ENCODE measurements around the gene HIVEP3. TPM values are rescaled to one million over a fixed set of nuclear protein-coding genes. Genes with fewer than 3 reads are reported as not detected.

The HIVEP3 gene
- total RNA-seq, 1 experiment from 2014 or later = 1.2 TPM

DNA sequence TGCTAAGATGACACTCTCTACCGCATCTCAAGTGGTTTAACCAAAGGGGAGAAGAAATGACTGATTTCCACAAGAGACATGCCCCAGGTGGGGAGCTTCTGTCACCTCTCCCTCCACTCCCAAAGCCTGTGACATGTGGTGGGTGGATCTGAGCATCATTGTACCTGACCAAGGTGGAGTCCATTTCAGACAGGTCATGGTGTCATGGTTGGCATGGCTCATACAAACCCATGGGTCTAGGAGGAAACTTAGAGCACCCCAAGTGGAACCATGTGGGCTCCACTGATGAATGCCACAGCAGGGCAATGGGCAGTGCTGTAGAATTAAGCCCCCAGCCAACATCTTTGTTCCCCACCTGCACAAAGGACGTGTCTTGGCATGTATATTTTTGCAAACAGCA, 302.7 kb downstream of the HIVEP3 start:
- DNase-seq (ENCODE audit: unreplicated experiment) = no peak
- Mint-ChIP-seq H3K4me3 (ENCODE audit: unreplicated experiment) (no peak overlapping the region), H3K9me3 (ENCODE audit: unreplicated experiment) (no peaks in the 10 kb centered on the region), H3K4me1 (ENCODE audit: insufficient read depth, unreplicated experiment) (peaks cover 46% of the 10 kb centered on the region), H3K27me3 (ENCODE audit: insufficient read depth, unreplicated experiment) (no peaks in the 10 kb centered on the region), H3K27ac (ENCODE audit: low read depth, unreplicated experiment) (no peak overlapping the region), H3K36me3 (ENCODE audit: insufficient read depth, unreplicated experiment) (no peaks in the 10 kb centered on the region)
- POLR2A ChIA-PET = no interaction called here
- BruUV-seq (replicated peaks) = no TSS peak
- TF ChIP-seq, protein P1, sequence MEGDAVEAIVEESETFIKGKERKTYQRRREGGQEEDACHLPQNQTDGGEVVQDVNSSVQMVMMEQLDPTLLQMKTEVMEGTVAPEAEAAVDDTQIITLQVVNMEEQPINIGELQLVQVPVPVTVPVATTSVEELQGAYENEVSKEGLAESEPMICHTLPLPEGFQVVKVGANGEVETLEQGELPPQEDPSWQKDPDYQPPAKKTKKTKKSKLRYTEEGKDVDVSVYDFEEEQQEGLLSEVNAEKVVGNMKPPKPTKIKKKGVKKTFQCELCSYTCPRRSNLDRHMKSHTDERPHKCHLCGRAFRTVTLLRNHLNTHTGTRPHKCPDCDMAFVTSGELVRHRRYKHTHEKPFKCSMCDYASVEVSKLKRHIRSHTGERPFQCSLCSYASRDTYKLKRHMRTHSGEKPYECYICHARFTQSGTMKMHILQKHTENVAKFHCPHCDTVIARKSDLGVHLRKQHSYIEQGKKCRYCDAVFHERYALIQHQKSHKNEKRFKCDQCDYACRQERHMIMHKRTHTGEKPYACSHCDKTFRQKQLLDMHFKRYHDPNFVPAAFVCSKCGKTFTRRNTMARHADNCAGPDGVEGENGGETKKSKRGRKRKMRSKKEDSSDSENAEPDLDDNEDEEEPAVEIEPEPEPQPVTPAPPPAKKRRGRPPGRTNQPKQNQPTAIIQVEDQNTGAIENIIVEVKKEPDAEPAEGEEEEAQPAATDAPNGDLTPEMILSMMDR (IDR thresholded peaks at IDR 0.05; ENCODE audit: unreplicated experiment) = no peak
- CTCF ChIA-PET = interaction anchor here (0.5 kb wide), 1 partner anchor 59 kb away, joined by 3 read pairs; no protein-coding TSS in a partner anchor
- intact Hi-C loops (cut with micrococcal nuclease) = no loop called here

DNA sequence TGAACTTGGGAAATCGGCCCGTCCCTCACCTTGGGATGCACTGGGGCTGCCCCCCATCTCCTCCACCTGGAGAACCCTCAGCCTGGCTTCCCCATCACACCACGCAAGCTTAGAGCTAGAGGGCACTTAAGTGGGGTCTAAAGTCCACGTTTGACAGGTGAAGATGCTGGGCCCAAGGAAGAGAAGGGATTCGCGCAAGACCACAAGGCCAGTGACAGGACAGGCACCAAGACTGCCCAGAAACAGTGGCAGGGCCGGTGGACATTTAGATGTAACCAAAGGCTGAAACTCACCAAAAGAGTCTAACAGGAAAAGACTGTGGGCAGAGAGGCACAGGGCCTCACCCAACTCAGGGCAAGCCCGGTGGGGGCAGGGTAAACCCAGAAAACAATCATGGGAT, 303.4 kb downstream of the HIVEP3 start:
- Mint-ChIP-seq H3K9me3 (ENCODE audit: unreplicated experiment) (no peaks in the 10 kb centered on the region), H3K4me3 (ENCODE audit: unreplicated experiment) (no peak overlapping the region), H3K27ac (ENCODE audit: low read depth, unreplicated experiment) (no peak overlapping the region), H3K36me3 (ENCODE audit: insufficient read depth, unreplicated experiment) (no peaks in the 10 kb centered on the region), H3K4me1 (ENCODE audit: insufficient read depth, unreplicated experiment) (peaks cover 42% of the 10 kb centered on the region), H3K27me3 (ENCODE audit: insufficient read depth, unreplicated experiment) (no peaks in the 10 kb centered on the region)
- TF ChIP-seq, protein P1 (IDR thresholded peaks at IDR 0.05; ENCODE audit: unreplicated experiment) = no peak
- CTCF ChIA-PET = interaction anchor here (0.5 to 0.6 kb wide), 3 partner anchors 13 to 181 kb away, joined by 3 read pairs; no protein-coding TSS in a partner anchor
- POLR2A ChIA-PET = no interaction called here
- intact Hi-C loops (cut with micrococcal nuclease) = no loop called here
- no TSS peak for BruUV-seq (replicated peaks)
- no peak for DNase-seq (ENCODE audit: unreplicated experiment)

DNA sequence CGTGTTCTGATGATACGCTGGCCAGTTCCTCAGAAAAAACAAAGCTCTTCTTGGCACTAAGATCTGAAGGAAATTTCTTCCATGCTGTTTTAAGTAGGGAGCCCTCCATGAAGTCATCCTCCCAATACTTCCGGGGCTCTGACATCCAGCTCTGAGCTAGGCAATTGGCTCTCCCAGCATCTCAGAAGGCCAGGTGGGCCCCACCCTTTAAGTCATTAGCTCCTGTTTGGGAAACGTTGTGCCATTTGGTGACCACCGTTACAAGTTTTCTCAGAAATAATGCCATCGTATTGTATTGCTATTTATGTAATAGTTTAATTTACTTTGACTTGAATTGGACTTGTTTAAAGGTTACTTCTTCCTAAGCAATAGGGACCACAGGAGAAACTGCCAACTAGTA, 303.9 kb downstream of the HIVEP3 start:
- ChIA-PET POLR2A (interaction anchor here (1.7 kb wide), 1 partner anchor 11 kb away, joined by 7 read pairs; no protein-coding TSS in a partner anchor), CTCF (interaction anchor here (0.6 kb wide), 1 partner anchor 14 kb away, joined by 3 read pairs; no protein-coding TSS in a partner anchor)
- no peak overlapping the region for H3K27ac Mint-ChIP-seq (ENCODE audit: low read depth, unreplicated experiment)
- intact Hi-C loops (cut with micrococcal nuclease) = no loop called here
- TF ChIP-seq, protein P1 (IDR thresholded peaks at IDR 0.05; ENCODE audit: unreplicated experiment) = no peak
- H3K4me1 Mint-ChIP-seq (ENCODE audit: insufficient read depth, unreplicated experiment) = peaks cover 38% of the 10 kb centered on the region
- H3K4me3 Mint-ChIP-seq (ENCODE audit: unreplicated experiment) = no peak overlapping the region
- BruUV-seq (replicated peaks) = no TSS peak
- no peaks in the 10 kb centered on the region for H3K27me3 Mint-ChIP-seq (ENCODE audit: insufficient read depth, unreplicated experiment)
- no peaks in the 10 kb centered on the region for H3K36me3 Mint-ChIP-seq (ENCODE audit: insufficient read depth, unreplicated experiment)
- H3K9me3 Mint-ChIP-seq (ENCODE audit: unreplicated experiment) = no peaks in the 10 kb centered on the region
- DNase-seq (ENCODE audit: unreplicated experiment) = no peak

DNA sequence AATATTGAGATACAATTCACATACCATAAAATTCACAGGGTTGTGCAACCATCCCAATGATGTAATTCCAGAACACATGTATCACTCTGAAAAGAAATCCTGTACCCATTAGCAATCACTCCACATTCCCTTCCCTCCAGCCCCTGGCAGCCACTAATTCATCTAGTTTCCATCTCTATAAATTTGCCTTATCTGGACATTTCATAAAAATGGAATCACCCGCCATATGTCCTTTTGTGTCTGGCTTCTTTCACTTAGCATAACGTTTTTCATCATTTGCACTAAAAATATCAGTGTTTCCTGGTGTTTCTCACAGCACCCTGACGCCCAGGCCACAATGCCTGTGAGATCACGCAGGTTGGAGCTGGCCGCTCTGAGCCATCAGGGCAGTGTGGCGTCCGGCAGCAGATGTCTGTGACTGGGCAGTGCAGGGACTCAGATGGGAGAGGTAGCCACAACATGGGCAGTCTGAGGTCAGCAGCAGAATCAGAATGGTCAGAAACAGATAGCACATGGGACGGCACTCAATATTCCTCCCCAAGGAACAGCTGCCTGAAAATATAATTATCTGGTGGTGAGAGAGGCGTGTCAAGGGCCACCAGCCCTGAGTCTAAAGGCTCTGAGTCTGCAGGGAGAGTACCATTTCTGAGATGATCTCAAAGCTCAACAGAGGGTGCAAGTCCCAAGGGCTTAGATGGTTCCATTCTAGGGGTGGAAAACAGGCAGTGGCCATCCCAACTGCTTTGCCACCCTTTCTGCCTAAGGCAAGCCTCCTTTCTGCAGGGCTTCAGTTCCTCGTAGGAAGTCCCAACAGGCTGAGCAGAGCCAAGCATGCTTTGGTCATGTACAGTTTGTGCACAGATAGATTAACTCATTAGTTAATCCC, 304.8 kb downstream of the HIVEP3 start:
- ChIA-PET POLR2A (interaction anchor here (0.9 to 1.7 kb wide), 2 partner anchors 8 to 12 kb away, joined by 4 to 7 read pairs; no protein-coding TSS in a partner anchor), CTCF (interaction anchor here (0.6 to 2.2 kb wide), 3 partner anchors 12 to 39 kb away, joined by 3 to 6 read pairs (median 5); no protein-coding TSS in a partner anchor)
- intact Hi-C loops (cut with micrococcal nuclease) = no loop called here
- TF ChIP-seq, protein P1 (IDR thresholded peaks at IDR 0.05; ENCODE audit: unreplicated experiment) = no peak
- no peaks in the 10 kb centered on the region for H3K36me3 Mint-ChIP-seq (ENCODE audit: insufficient read depth, unreplicated experiment)
- H3K27me3 Mint-ChIP-seq (ENCODE audit: insufficient read depth, unreplicated experiment) = no peaks in the 10 kb centered on the region
- BruUV-seq (replicated peaks) = no TSS peak
- no peaks in the 10 kb centered on the region for H3K9me3 Mint-ChIP-seq (ENCODE audit: unreplicated experiment)
- peak; percentile 73 for DNase-seq (ENCODE audit: unreplicated experiment)
- no peak overlapping the region for H3K27ac Mint-ChIP-seq (ENCODE audit: low read depth, unreplicated experiment)
- H3K4me3 Mint-ChIP-seq (ENCODE audit: unreplicated experiment) = no peak overlapping the region
- H3K4me1 Mint-ChIP-seq (ENCODE audit: insufficient read depth, unreplicated experiment) = peaks cover 29% of the 10 kb centered on the region

All from MCF 10A (cell line).